Measurements from ENCODE around the gene PRR15L. TPM values are rescaled to one million over a fixed set of nuclear protein-coding genes. Genes with fewer than 3 reads are reported as not detected.
A peak's percentile ranks its signal among the peaks of the same experiment; 100 is the strongest.

The PRR15L gene
- total RNA-seq, 4 donors from 2014 or later, result 111 to 230 (median 182) TPM

DNA sequence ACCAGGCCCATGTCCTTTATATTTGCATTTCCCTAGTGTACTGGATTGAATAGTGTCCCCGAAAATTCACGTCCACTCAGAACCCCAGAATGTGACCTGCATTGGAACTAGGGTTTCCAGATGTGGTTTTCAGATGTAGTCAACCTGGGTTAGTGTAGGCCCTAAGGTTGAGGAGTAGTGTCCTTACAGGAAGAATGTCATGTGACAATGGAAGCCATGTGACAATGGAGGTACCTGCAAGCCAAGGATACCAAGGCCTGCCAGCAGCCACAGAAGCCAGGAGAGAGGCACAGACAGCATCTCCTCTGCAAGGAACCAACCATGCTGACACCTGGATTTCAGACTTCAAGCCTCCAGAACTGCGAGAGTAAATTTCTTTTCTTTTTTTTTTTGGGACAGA is 5.2 kb upstream of the PRR15L start:
- DNase-seq, result no peak
- no peak overlapping the region for H3K4me3 ChIP-seq
- in situ Hi-C loops (cut with MboI; ENCODE audit: low pct_ligation_motif_present in 1 of 4, low pct_unique_long_range_greater_than_20kb in 1 of 4, low sequenced_read_pairs in 3 of 4), result loop anchor here in 1 of 4 donors (25.0 kb wide), 1 partner anchor 126 kb away; the partner anchor contains the start of genes LRRC46, MRPL10 and SCRN2
- intact Hi-C loops (cut with DNase I; ENCODE audit: low total_unique reads), result no loop called here
- H3K27me3 ChIP-seq, result no peaks in the 10 kb centered on the region
- TF ChIP-seq POLR2A (IDR thresholded peaks at IDR 0.05) (no peak), POLR2AphosphoS5 (IDR thresholded peaks at IDR 0.05) (no peak), EP300 (IDR thresholded peaks at IDR 0.05; ENCODE audit: low read depth) (no peak)
- TF ChIP-seq, protein P1, sequence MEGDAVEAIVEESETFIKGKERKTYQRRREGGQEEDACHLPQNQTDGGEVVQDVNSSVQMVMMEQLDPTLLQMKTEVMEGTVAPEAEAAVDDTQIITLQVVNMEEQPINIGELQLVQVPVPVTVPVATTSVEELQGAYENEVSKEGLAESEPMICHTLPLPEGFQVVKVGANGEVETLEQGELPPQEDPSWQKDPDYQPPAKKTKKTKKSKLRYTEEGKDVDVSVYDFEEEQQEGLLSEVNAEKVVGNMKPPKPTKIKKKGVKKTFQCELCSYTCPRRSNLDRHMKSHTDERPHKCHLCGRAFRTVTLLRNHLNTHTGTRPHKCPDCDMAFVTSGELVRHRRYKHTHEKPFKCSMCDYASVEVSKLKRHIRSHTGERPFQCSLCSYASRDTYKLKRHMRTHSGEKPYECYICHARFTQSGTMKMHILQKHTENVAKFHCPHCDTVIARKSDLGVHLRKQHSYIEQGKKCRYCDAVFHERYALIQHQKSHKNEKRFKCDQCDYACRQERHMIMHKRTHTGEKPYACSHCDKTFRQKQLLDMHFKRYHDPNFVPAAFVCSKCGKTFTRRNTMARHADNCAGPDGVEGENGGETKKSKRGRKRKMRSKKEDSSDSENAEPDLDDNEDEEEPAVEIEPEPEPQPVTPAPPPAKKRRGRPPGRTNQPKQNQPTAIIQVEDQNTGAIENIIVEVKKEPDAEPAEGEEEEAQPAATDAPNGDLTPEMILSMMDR (IDR thresholded peaks at IDR 0.05), result no peak
- 98 to 100% methylated on average over 1 to 3 of the region's 3 CpGs for WGBS, 2 donors (ENCODE audit: low coverage in 1 of 2)
- H3K27ac ChIP-seq, result no peak overlapping the region
- H3K36me3 ChIP-seq, result no peaks in the 10 kb centered on the region
- no peaks in the 10 kb centered on the region for H3K9me3 ChIP-seq
- peaks cover 17 to 71% (median 57%) of the 10 kb centered on the region in 4 donors for H3K4me1 ChIP-seq

DNA sequence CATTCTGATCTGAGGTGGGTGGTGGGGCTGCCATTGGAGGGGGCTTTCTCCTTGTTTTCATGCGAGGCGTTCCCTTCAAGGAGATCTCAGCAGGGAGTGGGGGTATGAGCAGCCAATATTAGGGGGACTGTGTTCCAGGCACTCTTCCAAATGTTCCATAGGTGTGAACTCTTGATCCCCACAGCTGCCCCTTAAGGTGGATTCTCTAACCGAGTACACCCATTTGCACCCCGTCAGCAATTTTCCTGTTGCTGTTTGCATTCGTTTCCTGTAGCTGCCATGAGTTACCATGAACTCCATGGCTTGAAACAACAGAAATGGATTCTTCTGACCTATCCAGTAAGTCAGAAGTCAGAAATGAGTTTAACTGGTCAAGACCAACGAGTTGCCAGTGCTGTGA is 3.7 kb upstream of the PRR15L start:
- in situ Hi-C loops (cut with MboI; ENCODE audit: low pct_ligation_motif_present in 1 of 4, low pct_unique_long_range_greater_than_20kb in 1 of 4, low sequenced_read_pairs in 3 of 4), result loop anchor here in 1 of 4 donors (25.0 kb wide), 1 partner anchor 124 kb away; the partner anchor contains the start of genes LRRC46, MRPL10 and SCRN2
- Histone ChIP-seq H3K9me3 (no peaks in the 10 kb centered on the region), H3K27me3 (no peaks in the 10 kb centered on the region), H3K4me1 (peaks cover 14 to 56% (median 50%) of the 10 kb centered on the region in 4 donors), H3K4me3 (no peak overlapping the region), H3K36me3 (no peaks in the 10 kb centered on the region), H3K27ac (peak overlapping the region in 3 of 4 donors; percentile 88 to 93 (median 88))
- WGBS, 2 donors (ENCODE audit: low coverage in 1 of 2), result 17 to 83% methylated on average over 1 to 6 of the region's 6 CpGs
- intact Hi-C loops (cut with DNase I; ENCODE audit: low total_unique reads), result no loop called here
- DNase-seq, result no peak
- TF ChIP-seq POLR2AphosphoS5 (IDR thresholded peaks at IDR 0.05) (no peak), EP300 (IDR thresholded peaks at IDR 0.05; ENCODE audit: low read depth) (no peak), POLR2A (IDR thresholded peaks at IDR 0.05) (no peak)
- TF ChIP-seq, protein P1 (IDR thresholded peaks at IDR 0.05), result no peak

GRCh38 chr17:47959825-47960655 is 2.4 kb upstream of the PRR15L start:
- TF ChIP-seq, protein P1 (IDR thresholded peaks at IDR 0.05), result no peak
- TF ChIP-seq POLR2A (IDR thresholded peaks at IDR 0.05), result peak; percentile 94
- peak; percentile 81 to 95 (median 91) for TF ChIP-seq POLR2AphosphoS5 (IDR thresholded peaks at IDR 0.05)
- peak overlapping the region; percentile 88 to 93 (median 90) for H3K27ac ChIP-seq
- peaks cover 6 to 46% (median 38%) of the 10 kb centered on the region in 4 donors for H3K4me1 ChIP-seq
- in situ Hi-C loops (cut with MboI; ENCODE audit: low pct_ligation_motif_present in 1 of 4, low pct_unique_long_range_greater_than_20kb in 1 of 4, low sequenced_read_pairs in 3 of 4) (loop anchor here in 1 of 4 donors (25.0 kb wide), 1 partner anchor 123 kb away; the partner anchor contains the start of genes LRRC46, MRPL10 and SCRN2), intact Hi-C loops (cut with DNase I; ENCODE audit: low total_unique reads) (no loop called here)
- no peaks in the 10 kb centered on the region for H3K27me3 ChIP-seq
- DNase-seq, result peak; percentile 88
- H3K9me3 ChIP-seq, result no peaks in the 10 kb centered on the region
- H3K36me3 ChIP-seq, result no peaks in the 10 kb centered on the region
- 50 to 80% methylated on average over 2 to 8 of the region's 8 CpGs for WGBS, 2 donors (ENCODE audit: low coverage in 1 of 2)
- H3K4me3 ChIP-seq, result peak overlapping the region in 1 of 4 donors; percentile 22
